Prostate gland (tissue), 2 donors: ENCODE data around the gene TNFSF12. TPM values are rescaled to one million over a fixed set of nuclear protein-coding genes. Genes with fewer than 3 reads are reported as not detected.
A peak's percentile ranks its signal among the peaks of the same experiment; 100 is the strongest.

ENCODE experiments used
- DNase-seq: peaks from one replicate; pipeline ENCODE4 v3.0.0-alpha.2; 2019; ENCODE audit warnings: low spot score
- H3K27ac ChIP-seq, 2 donors: fragments of 200-600 bp; sonication (generic); 2 replicates each; pipeline ENCODE4 v1.5.1; 2017 to 2019
- H3K27me3 ChIP-seq: fragments of 200-600 bp; sonication (generic); replicated peaks from 2 replicates; pipeline ENCODE4 v1.5.1; 2019; ENCODE audit not compliant: insufficient read depth
- H3K36me3 ChIP-seq, 2 donors: fragments of 200-600 bp; sonication (generic); 1 replicate in 1 of 2; 2 replicates in 1 of 2; pipeline versions ENCODE4 v1.5.1 to v1.8.1; 2017 to 2019
- H3K4me1 ChIP-seq: fragments of 200-600 bp; sonication (generic); replicated peaks from 2 replicates; pipeline ENCODE4 v1.5.1; 2019
- H3K4me3 ChIP-seq, 2 donors: fragments of 200-600 bp; sonication (generic); 2 replicates each; pipeline ENCODE4 v1.5.1; 2017 to 2019
- H3K9me3 ChIP-seq: fragments of 200-600 bp; sonication (generic); 2 replicates; pipeline ENCODE4 v1.5.1; 2017
- POLR2A ChIP-seq: fragments of 450-650 bp; IDR thresholded peaks from one replicate; pipeline ENCODE4 v1.6.1; 2016; ENCODE audit warnings: antibody characterized with exemption, mild to moderate bottlenecking
- POLR2AphosphoS5 ChIP-seq: sonication (generic); formaldehyde crosslinking; IDR thresholded peaks from one replicate; pipeline ENCODE4 v1.6.1; 2017; ENCODE audit warnings: antibody characterized with exemption
- WGBS: methylation state at CpG from one replicate; pipeline ENCODE4 v1.1.5; 2018; 5-methylcytosine and 5-hydroxymethylcytosine counted together
- intact Hi-C: fragments of 100-400 bp; cut with DNase I; formaldehyde crosslinking; loops from one replicate; pipeline ENCODE4 v1.14.2; 2022
- total RNA-seq, 2 donors: library from RNA; depleted of rRNA; stranded (reverse); fragments of >200 nt; gene quantifications; one replicate each; pipeline ENCODE4 v1.1.0, GENCODE V29; 2016
- TF ChIP-seq, protein P1 (sequence below), 4 experiments: fragments of 200-600 bp in 2 of 4; fragments of 450-650 bp in 2 of 4; sonication (generic) in 2 of 4; IDR thresholded peaks; 1 replicate in 3 of 4; 2 replicates in 1 of 4; pipeline ENCODE4 v1.5.1; 2016 to 2019; ENCODE audit warnings: antibody characterized with exemption in 4 of 4, mild to moderate bottlenecking in 2 of 4, moderate library complexity in 2 of 4

The TNFSF12 gene
- total RNA-seq, 2 donors from 2014 or later, result 29.9 to 47.9 TPM

GRCh38 chr17:7562208-7562605 is 13.3 kb downstream of the TNFSF12 start:
- Histone ChIP-seq H3K4me1 (peaks cover 48% of the 10 kb centered on the region), H3K27me3 (no peaks in the 10 kb centered on the region), H3K9me3 (no peaks in the 10 kb centered on the region), H3K36me3 (peaks cover 0 to 11% of the 10 kb centered on the region in 2 donors), H3K27ac (peak overlapping the region; percentile 92 to 96), H3K4me3 (peak overlapping the region; percentile 94 to 99)
- no peak for TF ChIP-seq POLR2A
- TF ChIP-seq, protein P1, sequence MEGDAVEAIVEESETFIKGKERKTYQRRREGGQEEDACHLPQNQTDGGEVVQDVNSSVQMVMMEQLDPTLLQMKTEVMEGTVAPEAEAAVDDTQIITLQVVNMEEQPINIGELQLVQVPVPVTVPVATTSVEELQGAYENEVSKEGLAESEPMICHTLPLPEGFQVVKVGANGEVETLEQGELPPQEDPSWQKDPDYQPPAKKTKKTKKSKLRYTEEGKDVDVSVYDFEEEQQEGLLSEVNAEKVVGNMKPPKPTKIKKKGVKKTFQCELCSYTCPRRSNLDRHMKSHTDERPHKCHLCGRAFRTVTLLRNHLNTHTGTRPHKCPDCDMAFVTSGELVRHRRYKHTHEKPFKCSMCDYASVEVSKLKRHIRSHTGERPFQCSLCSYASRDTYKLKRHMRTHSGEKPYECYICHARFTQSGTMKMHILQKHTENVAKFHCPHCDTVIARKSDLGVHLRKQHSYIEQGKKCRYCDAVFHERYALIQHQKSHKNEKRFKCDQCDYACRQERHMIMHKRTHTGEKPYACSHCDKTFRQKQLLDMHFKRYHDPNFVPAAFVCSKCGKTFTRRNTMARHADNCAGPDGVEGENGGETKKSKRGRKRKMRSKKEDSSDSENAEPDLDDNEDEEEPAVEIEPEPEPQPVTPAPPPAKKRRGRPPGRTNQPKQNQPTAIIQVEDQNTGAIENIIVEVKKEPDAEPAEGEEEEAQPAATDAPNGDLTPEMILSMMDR (IDR thresholded peaks at IDR 0.05), result no peak
- no peak for DNase-seq
- WGBS, result 2% methylated on average over 17 of the region's 28 CpGs
- intact Hi-C loops, result loop anchor here (5.0 kb wide), 2 partner anchors 125 to 210 kb away; partner anchors contain the start of genes FGF11, KCTD11 and TMEM102

DNA sequence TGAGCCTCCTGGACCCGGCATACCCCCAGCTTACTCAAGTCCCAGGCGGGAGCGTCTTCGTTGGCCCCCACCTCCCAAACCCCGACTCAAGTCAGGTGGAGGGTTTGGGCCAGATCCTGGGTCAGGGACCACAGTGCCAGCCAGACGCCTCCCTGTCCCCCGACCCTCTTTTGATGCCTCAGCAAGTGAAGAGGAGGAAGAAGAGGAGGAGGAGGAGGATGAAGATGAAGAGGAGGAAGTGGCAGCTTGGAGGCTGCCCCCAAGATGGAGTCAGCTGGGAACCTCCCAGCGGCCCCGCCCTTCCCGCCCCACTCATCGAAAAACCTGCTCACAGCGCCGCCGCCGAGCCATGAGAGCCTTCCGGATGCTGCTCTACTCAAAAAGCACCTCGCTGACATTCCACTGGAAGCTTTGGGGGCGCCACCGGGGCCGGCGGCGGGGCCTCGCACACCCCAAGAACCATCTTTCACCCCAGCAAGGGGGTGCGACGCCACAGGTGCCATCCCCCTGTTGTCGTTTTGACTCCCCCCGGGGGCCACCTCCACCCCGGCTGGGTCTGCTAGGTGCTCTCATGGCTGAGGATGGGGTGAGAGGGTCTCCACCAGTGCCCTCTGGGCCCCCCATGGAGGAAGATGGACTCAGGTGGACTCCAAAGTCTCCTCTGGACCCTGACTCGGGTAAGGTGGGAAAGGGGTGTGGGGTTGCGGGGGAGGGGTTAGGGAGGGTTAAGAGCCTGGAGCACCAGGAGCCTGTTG is 14.4 kb downstream of the TNFSF12 start:
- intact Hi-C loops, result loop anchor here (5.0 kb wide), 2 partner anchors 126 to 211 kb away; partner anchors contain the start of genes FGF11, KCTD11 and TMEM102
- peaks cover 0 to 11% of the 10 kb centered on the region in 2 donors for H3K36me3 ChIP-seq

GRCh38 chr17:7569571-7569970 is 20.7 kb downstream of the TNFSF12 start:
- intact Hi-C loops, result no loop called here
- Histone ChIP-seq H3K27me3 (no peaks in the 10 kb centered on the region), H3K4me3 (no peak overlapping the region), H3K9me3 (no peaks in the 10 kb centered on the region), H3K36me3 (peaks cover 0 to 18% of the 10 kb centered on the region in 2 donors), H3K4me1 (no peaks in the 10 kb centered on the region), H3K27ac (no peak overlapping the region)
- no peak for DNase-seq
- TF ChIP-seq POLR2AphosphoS5, result no peak
- TF ChIP-seq POLR2A, result no peak
- TF ChIP-seq, protein P1 (IDR thresholded peaks at IDR 0.05), result no peak
- WGBS, result 82% methylated on average over 5 of the region's 5 CpGs

More for the DNA sequence above, 14.4 kb downstream of the TNFSF12 start:
- H3K4me3 ChIP-seq, result peak overlapping the region in 1 of 2 donors; percentile 99
- 88% methylated on average over 30 of the region's 30 CpGs for WGBS
- TF ChIP-seq, protein P1 (IDR thresholded peaks at IDR 0.05), result no peak
- no peak for TF ChIP-seq POLR2A
- TF ChIP-seq POLR2AphosphoS5, result no peak
- no peaks in the 10 kb centered on the region for H3K27me3 ChIP-seq
- no peak for DNase-seq
- no peaks in the 10 kb centered on the region for H3K9me3 ChIP-seq
- H3K27ac ChIP-seq, result no peak overlapping the region
- peaks cover 38% of the 10 kb centered on the region for H3K4me1 ChIP-seq

DNA sequence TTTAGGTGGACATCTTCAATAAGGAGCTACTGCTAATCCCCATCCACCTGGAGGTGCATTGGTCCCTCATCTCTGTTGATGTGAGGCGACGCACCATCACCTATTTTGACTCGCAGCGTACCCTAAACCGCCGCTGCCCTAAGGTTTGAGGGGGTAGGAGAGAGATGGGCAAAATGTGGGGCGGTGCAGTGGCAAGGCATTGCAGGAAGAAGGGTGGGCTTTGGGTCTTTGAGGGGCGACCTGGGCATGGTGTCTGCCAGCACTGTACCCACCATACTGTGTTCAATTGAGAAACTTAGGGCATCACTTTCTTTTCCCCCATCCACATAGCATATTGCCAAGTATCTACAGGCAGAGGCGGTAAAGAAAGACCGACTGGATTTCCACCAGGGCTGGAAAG is 21.5 kb downstream of the TNFSF12 start:
- Histone ChIP-seq H3K4me3 (no peak overlapping the region), H3K27me3 (no peaks in the 10 kb centered on the region), H3K27ac (no peak overlapping the region), H3K9me3 (no peaks in the 10 kb centered on the region), H3K36me3 (peaks cover 4 to 18% of the 10 kb centered on the region in 2 donors), H3K4me1 (no peaks in the 10 kb centered on the region)
- intact Hi-C loops, result loop anchor here (5.0 kb wide), 1 partner anchor 117 kb away; the partner anchor contains the start of genes TP53 and WRAP53
- no peak for DNase-seq
- WGBS, result 94% methylated on average over 10 of the region's 10 CpGs
- TF ChIP-seq, protein P1 (IDR thresholded peaks at IDR 0.05), result no peak
- TF ChIP-seq POLR2A (no peak), POLR2AphosphoS5 (no peak)

- peak overlapping the region; percentile 78 to 98 for H3K27ac ChIP-seq
- peaks cover 17 to 37% of the 10 kb centered on the region in 2 donors for H3K36me3 ChIP-seq
- intact Hi-C loops, result loop anchor here (5.0 kb wide), 1 partner anchor 115 kb away; the partner anchor contains the start of genes TP53 and WRAP53
- TF ChIP-seq POLR2AphosphoS5, result no peak
- TF ChIP-seq, protein P1 (IDR thresholded peaks at IDR 0.05), result no peak
- no peak for TF ChIP-seq POLR2A
- whole genome bisulfite sequencing, result 1% methylated on average over 11 of the region's 11 CpGs
- DNase-seq, result no peak
- no peaks in the 10 kb centered on the region for H3K9me3 ChIP-seq
- no peaks in the 10 kb centered on the region for H3K27me3 ChIP-seq
- H3K4me1 ChIP-seq, result no peaks in the 10 kb centered on the region
- H3K4me3 ChIP-seq, result peak overlapping the region; percentile 99 to 100
Observed at GRCh38 chr17:7572338-7572587, 23.4 kb downstream of the TNFSF12 start.
